ENCODE data around the gene PLSCR5. TPM values are rescaled to one million over a fixed set of nuclear protein-coding genes. Genes with fewer than 3 reads are reported as not detected.

PLSCR5 gene
- polyA plus RNA-seq, 1 experiment: not detected

DNA sequence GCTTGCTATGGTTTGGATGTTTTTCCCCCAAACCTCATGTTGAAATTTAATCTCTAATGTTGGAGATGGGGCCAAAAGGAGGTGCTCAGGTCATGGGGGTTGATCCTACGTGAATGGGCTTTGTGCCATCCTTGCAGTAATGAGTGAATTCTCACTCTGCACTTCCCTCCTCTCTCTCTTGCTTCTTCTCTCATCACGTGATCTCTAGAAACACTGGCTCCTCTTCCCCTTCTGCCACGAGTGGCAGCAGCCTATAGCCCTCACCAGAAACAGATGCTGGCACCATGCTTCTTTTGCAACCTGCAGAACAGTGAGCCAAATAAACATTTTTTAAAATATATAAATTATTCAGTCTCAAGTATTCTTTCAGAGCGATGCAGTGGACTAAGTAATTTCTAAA is 47.4 kb downstream of the PLSCR5 start:
- TF ChIP-seq CTCF (IDR thresholded peaks at IDR 0.05; ENCODE audit: low read depth, low read length): no peak
- ChIA-PET CTCF (no interaction called here), POLR2A (no interaction called here)
- DNase-seq (ENCODE audit: low read depth, low spot score): no peak
- Histone ChIP-seq H3K9me3 (ENCODE audit: control insufficient read depth, insufficient read depth, low read length) (no peaks in the 10 kb centered on the region), H3K4me3 (ENCODE audit: low read depth, low read length) (no peak overlapping the region), H3K27me3 (ENCODE audit: control insufficient read depth, insufficient read depth, low read length) (no peaks in the 10 kb centered on the region), H3K27ac (ENCODE audit: low read depth, low read length) (no peak overlapping the region)

DNA sequence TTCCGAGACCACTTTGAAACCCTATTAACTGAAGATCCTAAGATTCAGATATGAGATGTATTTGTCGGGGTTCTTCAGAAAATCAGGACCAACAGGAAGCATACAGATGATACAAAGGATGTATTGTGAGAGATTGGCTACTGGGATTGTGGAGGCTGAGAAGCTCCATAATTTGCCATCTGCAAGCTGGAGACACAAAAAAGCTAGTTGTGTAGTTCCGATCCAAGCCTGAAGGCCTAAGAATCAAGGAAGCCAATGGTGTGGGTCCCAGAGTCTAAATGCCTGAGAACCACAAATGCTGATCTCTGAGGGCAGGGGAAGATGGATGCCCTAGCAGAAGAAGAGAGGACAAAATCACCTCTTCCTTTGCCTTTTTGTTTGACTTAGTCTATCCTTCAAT is 49.8 kb downstream of the PLSCR5 start:
- no peaks in the 10 kb centered on the region for H3K27me3 ChIP-seq (ENCODE audit: control insufficient read depth, insufficient read depth, low read length)
- TF ChIP-seq CTCF (IDR thresholded peaks at IDR 0.05; ENCODE audit: low read depth, low read length): no peak
- H3K27ac ChIP-seq (ENCODE audit: low read depth, low read length): no peak overlapping the region
- H3K4me3 ChIP-seq (ENCODE audit: low read depth, low read length): no peak overlapping the region
- DNase-seq (ENCODE audit: low read depth, low spot score): no peak
- H3K9me3 ChIP-seq (ENCODE audit: control insufficient read depth, insufficient read depth, low read length): no peaks in the 10 kb centered on the region
- POLR2A ChIA-PET: no interaction called here
- CTCF ChIA-PET: no interaction called here

- H3K27ac ChIP-seq (ENCODE audit: low read depth, low read length): no peak overlapping the region
- H3K27me3 ChIP-seq (ENCODE audit: control insufficient read depth, insufficient read depth, low read length): no peaks in the 10 kb centered on the region
- ChIA-PET POLR2A (no interaction called here), CTCF (interaction anchor here (0.7 to 1.2 kb wide), 4 partner anchors 24 to 365 kb away, joined by 3 to 5 read pairs (median 4); no protein-coding TSS in a partner anchor)
- TF ChIP-seq CTCF (IDR thresholded peaks at IDR 0.05; ENCODE audit: low read depth, low read length): no peak
- no peak for DNase-seq (ENCODE audit: low read depth, low spot score)
- H3K4me3 ChIP-seq (ENCODE audit: low read depth, low read length): no peak overlapping the region
- H3K9me3 ChIP-seq (ENCODE audit: control insufficient read depth, insufficient read depth, low read length): no peaks in the 10 kb centered on the region
These were observed 50.9 kb downstream of the PLSCR5 start for GRCh38 chr3:146554151-146554760.

GRCh38 chr3:146550743-146551510 is 54.2 kb downstream of the PLSCR5 start:
- no peak overlapping the region for H3K4me3 ChIP-seq (ENCODE audit: low read depth, low read length)
- H3K27me3 ChIP-seq (ENCODE audit: control insufficient read depth, insufficient read depth, low read length): no peaks in the 10 kb centered on the region
- POLR2A ChIA-PET: interaction anchor here (0.6 to 0.7 kb wide), 3 partner anchors 11 to 143 kb away, joined by 4 to 9 read pairs (median 4); no protein-coding TSS in a partner anchor
- TF ChIP-seq CTCF (IDR thresholded peaks at IDR 0.05; ENCODE audit: low read depth, low read length): no peak
- no peaks in the 10 kb centered on the region for H3K9me3 ChIP-seq (ENCODE audit: control insufficient read depth, insufficient read depth, low read length)
- DNase-seq (ENCODE audit: low read depth, low spot score): peak; percentile 79
- CTCF ChIA-PET: interaction anchor here (0.6 to 1.1 kb wide), 5 partner anchors 23 to 1758 kb away, joined by 3 to 7 read pairs (median 3); no protein-coding TSS in a partner anchor
- no peak overlapping the region for H3K27ac ChIP-seq (ENCODE audit: low read depth, low read length)

GRCh38 chr3:146550070-146550615 is 55.0 kb downstream of the PLSCR5 start:
- H3K27me3 ChIP-seq (ENCODE audit: control insufficient read depth, insufficient read depth, low read length): no peaks in the 10 kb centered on the region
- no peak for DNase-seq (ENCODE audit: low read depth, low spot score)
- ChIA-PET CTCF (no interaction called here), POLR2A (no interaction called here)
- no peaks in the 10 kb centered on the region for H3K9me3 ChIP-seq (ENCODE audit: control insufficient read depth, insufficient read depth, low read length)
- no peak overlapping the region for H3K4me3 ChIP-seq (ENCODE audit: low read depth, low read length)
- TF ChIP-seq CTCF (IDR thresholded peaks at IDR 0.05; ENCODE audit: low read depth, low read length): no peak
- H3K27ac ChIP-seq (ENCODE audit: low read depth, low read length): no peak overlapping the region

All from AG04450 (cell line).